ENCODE measurements around the gene CCDC175. TPM values are rescaled to one million over a fixed set of nuclear protein-coding genes. Genes with fewer than 3 reads are reported as not detected.

The CCDC175 gene
- total and polyA plus RNA-seq, 7 experiments from 2014 or later = not detected

- CTCF ChIA-PET = no interaction called here
- ATAC-seq (no peak), DNase-seq (no peak)
- no peaks in the 10 kb centered on the region for H3K9me3 ChIP-seq (ENCODE audit: control insufficient read depth in 2 of 3, low read length in 3 of 3)
- no peaks in the 10 kb centered on the region for H3K36me3 ChIP-seq (ENCODE audit: control insufficient read depth in 2 of 3, insufficient read depth in 3 of 3, low read length in 3 of 3)
- Mint-ChIP-seq H3K27me3 (peaks cover 15 to 42% (median 28%) of the 10 kb centered on the region in 5 donors), H3K36me3 (no peaks in the 10 kb centered on the region), H3K27ac (no peak overlapping the region), H3K4me3 (peak overlapping the region in 1 of 10 donors; percentile 39), H3K9me3 (peaks cover 0 to 19% (median 6%) of the 10 kb centered on the region in 11 donors), H3K4me1 (peaks cover 0 to 1% (median 0%) of the 10 kb centered on the region in 7 donors)
- intact Hi-C loops (cut with micrococcal nuclease) = no loop called here
- H3K27me3 ChIP-seq (ENCODE audit: control insufficient read depth in 2 of 2, insufficient read depth in 2 of 2, low read length in 2 of 2) = no peaks in the 10 kb centered on the region
- POLR2A ChIA-PET = no interaction called here
- no peak overlapping the region for H3K4me3 ChIP-seq (ENCODE audit: low read length)
- no peaks in the 10 kb centered on the region for H3K4me1 ChIP-seq (ENCODE audit: control insufficient read depth in 2 of 2, insufficient read depth in 2 of 2, low read length in 2 of 2)
- H3K27ac ChIP-seq (ENCODE audit: low read depth, low read length) = no peak overlapping the region
Measured at GRCh38 chr14:59530349-59530748, 46.3 kb downstream of the CCDC175 start.

GRCh38 chr14:59529189-59529588, 47.4 kb downstream of the CCDC175 start:
- DNase-seq (no peak), ATAC-seq (no peak)
- CTCF ChIA-PET = interaction anchor here (0.7 kb wide), 1 partner anchor 8 kb away, joined by 4 read pairs; no protein-coding TSS in a partner anchor
- Histone ChIP-seq H3K36me3 (ENCODE audit: control insufficient read depth in 2 of 3, insufficient read depth in 3 of 3, low read length in 3 of 3) (no peaks in the 10 kb centered on the region), H3K4me3 (ENCODE audit: low read length) (no peak overlapping the region), H3K9me3 (ENCODE audit: control insufficient read depth in 2 of 3, low read length in 3 of 3) (no peaks in the 10 kb centered on the region), H3K27me3 (ENCODE audit: control insufficient read depth in 2 of 2, insufficient read depth in 2 of 2, low read length in 2 of 2) (no peaks in the 10 kb centered on the region), H3K4me1 (ENCODE audit: control insufficient read depth in 2 of 2, insufficient read depth in 2 of 2, low read length in 2 of 2) (no peaks in the 10 kb centered on the region), H3K27ac (ENCODE audit: low read depth, low read length) (no peak overlapping the region)
- H3K27ac Mint-ChIP-seq = no peak overlapping the region
- H3K27me3 Mint-ChIP-seq = peaks cover 22 to 42% (median 28%) of the 10 kb centered on the region in 5 donors
- no peak overlapping the region for H3K4me3 Mint-ChIP-seq
- peaks cover 0 to 19% (median 6%) of the 10 kb centered on the region in 11 donors for H3K9me3 Mint-ChIP-seq
- intact Hi-C loops (cut with micrococcal nuclease) = no loop called here
- no peaks in the 10 kb centered on the region for H3K36me3 Mint-ChIP-seq
- POLR2A ChIA-PET = interaction anchor here (0.6 kb wide), 1 partner anchor 1284 kb away, joined by 3 read pairs; the partner anchor contains the start of gene PSMA3
- peaks cover 0 to 1% (median 0%) of the 10 kb centered on the region in 7 donors for H3K4me1 Mint-ChIP-seq

- ATAC-seq = no peak
- CTCF ChIA-PET = no interaction called here
Measured at GRCh38 chr14:59520224-59520623, 56.4 kb downstream of the CCDC175 start.

GRCh38 chr14:59511916-59512575, 64.6 kb downstream of the CCDC175 start:
- POLR2A ChIA-PET = no interaction called here
- Histone ChIP-seq H3K4me3 (ENCODE audit: low read length) (no peak overlapping the region), H3K27me3 (ENCODE audit: control insufficient read depth in 2 of 2, insufficient read depth in 2 of 2, low read length in 2 of 2) (no peaks in the 10 kb centered on the region), H3K9me3 (ENCODE audit: control insufficient read depth in 2 of 3, low read length in 3 of 3) (no peaks in the 10 kb centered on the region), H3K27ac (ENCODE audit: low read depth, low read length) (no peak overlapping the region), H3K4me1 (ENCODE audit: control insufficient read depth in 2 of 2, insufficient read depth in 2 of 2, low read length in 2 of 2) (no peaks in the 10 kb centered on the region), H3K36me3 (ENCODE audit: control insufficient read depth in 2 of 3, insufficient read depth in 3 of 3, low read length in 3 of 3) (no peaks in the 10 kb centered on the region)
- peaks cover 16 to 41% (median 23%) of the 10 kb centered on the region in 5 donors for H3K27me3 Mint-ChIP-seq
- H3K4me1 Mint-ChIP-seq = peaks cover 0 to 3% (median 0%) of the 10 kb centered on the region in 7 donors
- ATAC-seq (no peak), DNase-seq (peak in 2 of 9 donors; percentile 2 to 4)
- peaks cover 0 to 7% (median 0%) of the 10 kb centered on the region in 11 donors for H3K9me3 Mint-ChIP-seq
- no peak overlapping the region for H3K4me3 Mint-ChIP-seq
- no peak overlapping the region for H3K27ac Mint-ChIP-seq
- no peaks in the 10 kb centered on the region for H3K36me3 Mint-ChIP-seq
- intact Hi-C loops (cut with micrococcal nuclease) = loop anchor here in 1 of 2 donors (1.0 kb wide), 1 partner anchor 64 kb away; the partner anchor contains the start of gene CCDC175
- CTCF ChIA-PET = interaction anchor here (0.9 kb wide), 1 partner anchor 27 kb away, joined by 3 read pairs; no protein-coding TSS in a partner anchor

More at GRCh38 chr14:59520224-59520623, 56.4 kb downstream of the CCDC175 start:
- intact Hi-C loops (cut with micrococcal nuclease) = no loop called here
- Histone ChIP-seq H3K27me3 (ENCODE audit: control insufficient read depth in 2 of 2, insufficient read depth in 2 of 2, low read length in 2 of 2) (no peaks in the 10 kb centered on the region), H3K9me3 (ENCODE audit: control insufficient read depth in 2 of 3, low read length in 3 of 3) (no peaks in the 10 kb centered on the region), H3K36me3 (ENCODE audit: control insufficient read depth in 2 of 3, insufficient read depth in 3 of 3, low read length in 3 of 3) (no peaks in the 10 kb centered on the region), H3K4me1 (ENCODE audit: control insufficient read depth in 2 of 2, insufficient read depth in 2 of 2, low read length in 2 of 2) (no peaks in the 10 kb centered on the region), H3K27ac (ENCODE audit: low read depth, low read length) (no peak overlapping the region), H3K4me3 (ENCODE audit: low read length) (no peak overlapping the region)
- Mint-ChIP-seq H3K27me3 (peaks cover 13 to 33% (median 17%) of the 10 kb centered on the region in 5 donors), H3K27ac (no peak overlapping the region), H3K4me3 (no peak overlapping the region), H3K4me1 (no peaks in the 10 kb centered on the region), H3K36me3 (no peaks in the 10 kb centered on the region), H3K9me3 (peaks cover 0 to 5% (median 0%) of the 10 kb centered on the region in 11 donors)
- no peak for DNase-seq
- POLR2A ChIA-PET = no interaction called here

GRCh38 chr14:59510966-59511365, 65.6 kb downstream of the CCDC175 start:
- H3K4me1 Mint-ChIP-seq = peaks cover 0 to 3% (median 0%) of the 10 kb centered on the region in 7 donors
- intact Hi-C loops (cut with micrococcal nuclease) = no loop called here
- DNase-seq (no peak), ATAC-seq (no peak)
- no peak overlapping the region for H3K4me3 ChIP-seq (ENCODE audit: low read length)
- H3K27me3 Mint-ChIP-seq = peaks cover 8 to 35% (median 21%) of the 10 kb centered on the region in 5 donors
- H3K27ac Mint-ChIP-seq = no peak overlapping the region
- POLR2A ChIA-PET = no interaction called here
- H3K27ac ChIP-seq (ENCODE audit: low read depth, low read length) = no peak overlapping the region
- H3K27me3 ChIP-seq (ENCODE audit: control insufficient read depth in 2 of 2, insufficient read depth in 2 of 2, low read length in 2 of 2) = no peaks in the 10 kb centered on the region
- H3K9me3 ChIP-seq (ENCODE audit: control insufficient read depth in 2 of 3, low read length in 3 of 3) = no peaks in the 10 kb centered on the region
- no peaks in the 10 kb centered on the region for H3K36me3 ChIP-seq (ENCODE audit: control insufficient read depth in 2 of 3, insufficient read depth in 3 of 3, low read length in 3 of 3)
- no peak overlapping the region for H3K4me3 Mint-ChIP-seq
- H3K36me3 Mint-ChIP-seq = no peaks in the 10 kb centered on the region
- CTCF ChIA-PET = no interaction called here
- no peaks in the 10 kb centered on the region for H3K4me1 ChIP-seq (ENCODE audit: control insufficient read depth in 2 of 2, insufficient read depth in 2 of 2, low read length in 2 of 2)
- H3K9me3 Mint-ChIP-seq = peaks cover 0 to 7% (median 0%) of the 10 kb centered on the region in 11 donors

GRCh38 chr14:59510001-59510400, 66.6 kb downstream of the CCDC175 start:
- Mint-ChIP-seq H3K4me1 (peaks cover 0 to 3% (median 0%) of the 10 kb centered on the region in 7 donors), H3K4me3 (no peak overlapping the region), H3K27ac (peak overlapping the region in 1 of 9 donors; percentile 15), H3K27me3 (peaks cover 8 to 30% (median 17%) of the 10 kb centered on the region in 5 donors), H3K9me3 (peaks cover 0 to 7% (median 0%) of the 10 kb centered on the region in 11 donors), H3K36me3 (no peaks in the 10 kb centered on the region)
- ATAC-seq (no peak), DNase-seq (no peak)
- H3K9me3 ChIP-seq (ENCODE audit: control insufficient read depth in 2 of 3, low read length in 3 of 3) = no peaks in the 10 kb centered on the region
- H3K4me1 ChIP-seq (ENCODE audit: control insufficient read depth in 2 of 2, insufficient read depth in 2 of 2, low read length in 2 of 2) = no peaks in the 10 kb centered on the region
- no peaks in the 10 kb centered on the region for H3K36me3 ChIP-seq (ENCODE audit: control insufficient read depth in 2 of 3, insufficient read depth in 3 of 3, low read length in 3 of 3)
- ChIA-PET CTCF (no interaction called here), POLR2A (no interaction called here)
- H3K27ac ChIP-seq (ENCODE audit: low read depth, low read length) = no peak overlapping the region
- intact Hi-C loops (cut with micrococcal nuclease) = no loop called here
- no peaks in the 10 kb centered on the region for H3K27me3 ChIP-seq (ENCODE audit: control insufficient read depth in 2 of 2, insufficient read depth in 2 of 2, low read length in 2 of 2)
- no peak overlapping the region for H3K4me3 ChIP-seq (ENCODE audit: low read length)
